ENCODE results near the gene CAB39.
A peak's percentile ranks its signal among the peaks of the same experiment; 100 is the strongest.
"Not testable (repeated sequence)": the region's sequence is repeated elsewhere in the genome, so short reads cannot be mapped to it uniquely, and the experiment has no call there.

CAB39 gene

GRCh38 chr2:230684270-230685168, 28.1 kb upstream of the CAB39 start:
- no peak for DNase-seq (ENCODE audit: low read depth)

- DNase-seq (ENCODE audit: low read depth): no peak
Measured at GRCh38 chr2:230685178-230685577, 27.5 kb upstream of the CAB39 start.

- DNase-seq (ENCODE audit: low read depth): no peak
Measured at GRCh38 chr2:230687498-230687897, 25.1 kb upstream of the CAB39 start.

- DNase-seq (ENCODE audit: low read depth): no peak
Measured at GRCh38 chr2:230688490-230688889, 24.2 kb upstream of the CAB39 start.

DNA sequence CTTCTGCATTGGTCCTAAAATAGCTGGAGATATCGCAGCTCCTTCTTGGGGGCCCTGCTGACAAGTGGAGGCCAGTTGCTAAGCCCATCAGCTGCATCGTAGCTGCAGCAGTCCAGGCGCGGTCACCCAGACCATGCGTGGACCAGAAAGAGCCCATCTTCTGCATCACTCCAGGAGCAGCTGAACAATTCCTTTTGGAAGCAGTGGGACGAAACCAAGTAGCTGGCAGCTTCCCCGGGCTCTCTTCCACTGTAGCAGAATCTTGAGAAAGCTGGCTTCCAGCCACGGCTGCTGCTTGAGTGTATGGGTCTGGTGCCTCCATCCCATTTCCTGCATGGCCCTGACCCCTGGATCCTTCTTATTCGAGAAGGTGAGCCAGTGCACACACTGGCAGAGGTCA, 22.2 kb upstream of the CAB39 start:
- no peak for DNase-seq (ENCODE audit: low read depth)

GRCh38 chr2:230691005-230691647, 21.5 kb upstream of the CAB39 start:
- DNase-seq (ENCODE audit: low read depth): no peak

DNA sequence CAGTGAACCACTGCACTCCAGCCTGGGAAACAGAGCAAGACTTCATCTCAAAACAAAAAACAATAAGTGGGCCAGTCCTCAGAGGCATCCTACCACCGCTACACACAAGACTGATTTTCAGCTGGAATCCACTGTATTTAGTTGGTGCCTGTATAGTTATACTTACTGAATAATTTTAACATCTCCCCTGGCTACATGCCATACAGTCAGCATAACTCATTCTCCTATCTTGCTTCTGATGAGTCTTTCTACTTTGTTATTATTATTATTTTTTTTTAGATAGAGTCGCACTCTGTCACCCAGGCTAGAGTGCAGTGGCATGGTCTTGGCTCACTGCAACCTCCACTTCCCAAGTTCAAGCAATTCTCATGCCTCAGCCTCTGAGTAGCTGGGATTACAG, 19.9 kb upstream of the CAB39 start:
- DNase-seq (ENCODE audit: low read depth): no peak

GRCh38 chr2:230693411-230693810, 19.2 kb upstream of the CAB39 start:
- no peak for DNase-seq (ENCODE audit: low read depth)

- no peak for DNase-seq (ENCODE audit: low read depth)
Measured at GRCh38 chr2:230694241-230694640, 18.4 kb upstream of the CAB39 start.

GRCh38 chr2:230695551-230695950, 17.1 kb upstream of the CAB39 start:
- DNase-seq (ENCODE audit: low read depth): no peak

- DNase-seq (ENCODE audit: low read depth): no peak
Measured at GRCh38 chr2:230696670-230697069, 16.0 kb upstream of the CAB39 start.

GRCh38 chr2:230697676-230698075, 15.0 kb upstream of the CAB39 start:
- no peak for DNase-seq (ENCODE audit: low read depth)

DNA sequence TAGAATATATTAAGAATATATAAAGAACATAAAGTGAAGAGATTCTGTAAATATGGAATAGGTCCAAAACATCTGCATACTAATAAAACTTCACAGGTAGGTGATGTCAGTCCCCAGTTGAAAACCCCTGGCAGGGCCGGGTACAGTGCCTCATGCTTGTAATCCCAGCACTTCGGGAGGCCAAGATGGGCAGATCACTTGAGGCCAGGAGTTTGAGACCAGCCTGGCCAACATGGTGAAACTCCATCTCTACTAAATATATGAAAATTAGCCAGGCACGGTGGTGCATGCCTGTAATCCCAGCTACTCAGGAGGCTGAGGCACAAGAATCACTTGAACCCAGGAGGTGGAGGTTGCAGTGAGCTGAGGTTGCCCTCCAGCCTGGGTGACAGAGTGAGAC, 13.9 kb upstream of the CAB39 start:
- not testable (repeated sequence) for DNase-seq (ENCODE audit: low read depth)

- DNase-seq (ENCODE audit: low read depth): no peak
Measured at GRCh38 chr2:230700447-230700846, 12.2 kb upstream of the CAB39 start.

GRCh38 chr2:230701308-230701707, 11.3 kb upstream of the CAB39 start:
- no peak for DNase-seq (ENCODE audit: low read depth)

- not testable (repeated sequence) for DNase-seq (ENCODE audit: low read depth)
Measured at GRCh38 chr2:230702457-230702856, 10.2 kb upstream of the CAB39 start.

DNA sequence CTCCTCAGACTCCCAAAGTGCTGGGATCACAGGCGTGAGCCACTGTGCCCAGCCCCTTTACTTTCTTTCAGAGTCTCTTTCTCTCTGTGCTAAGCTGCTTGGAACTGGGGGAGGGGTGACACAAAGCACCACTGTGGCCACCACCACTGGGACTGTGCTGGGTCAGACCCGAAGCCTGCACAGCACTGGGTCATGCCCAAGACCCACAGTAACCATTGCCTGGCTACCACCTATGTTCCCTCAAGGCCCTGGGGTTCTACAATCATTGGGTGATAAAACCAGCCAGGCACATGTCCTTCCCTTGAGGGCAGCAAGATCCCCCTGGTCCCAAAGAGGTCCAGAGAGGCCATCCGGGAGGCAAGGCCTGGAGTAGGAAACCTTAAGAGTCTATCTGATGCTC, 9.1 kb upstream of the CAB39 start:
- DNase-seq (ENCODE audit: low read depth): no peak

DNA sequence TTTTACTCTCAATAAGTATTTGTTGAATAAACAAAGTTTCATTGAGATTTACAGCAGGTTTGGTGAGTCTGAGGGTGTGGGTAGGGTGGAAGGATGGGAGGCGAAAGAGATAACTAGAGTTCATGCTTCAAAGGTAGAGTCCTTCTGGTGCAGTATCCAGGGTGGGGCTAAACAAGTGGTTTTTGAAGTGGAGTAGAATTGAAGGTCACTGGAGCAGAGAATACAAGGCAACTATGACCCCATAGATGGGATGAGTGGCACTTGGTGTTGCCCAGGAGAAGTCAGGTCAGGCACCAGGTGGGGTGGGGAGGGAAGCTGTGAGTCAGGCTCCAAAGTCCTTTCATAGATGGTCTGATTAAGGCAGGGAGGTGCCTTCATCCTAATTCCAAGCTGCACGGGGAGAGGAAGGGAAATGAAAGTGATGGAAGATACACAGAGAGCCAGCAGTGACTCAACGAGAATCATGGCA, 6.6 kb upstream of the CAB39 start:
- DNase-seq (ENCODE audit: low read depth): no peak

DNA sequence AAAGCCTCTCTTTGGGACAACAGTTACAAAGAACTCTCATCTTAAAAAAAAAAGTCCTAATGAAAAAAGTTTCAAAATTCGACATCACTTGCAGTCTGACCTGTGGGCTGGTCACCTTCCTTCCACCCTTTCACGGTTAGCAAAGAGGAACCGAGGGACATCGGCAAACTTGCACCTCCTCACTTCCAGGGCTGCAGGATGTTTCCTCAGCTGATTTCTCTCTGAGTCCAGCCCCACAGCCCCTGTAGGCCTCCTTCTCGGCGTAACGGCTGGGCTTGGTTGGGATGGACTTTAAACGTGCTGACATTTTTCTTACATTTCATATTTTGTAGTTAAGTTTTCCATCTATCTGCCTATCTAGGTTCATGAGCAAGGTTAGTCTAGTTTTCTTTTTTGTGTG, 5.7 kb upstream of the CAB39 start:
- no peak for DNase-seq (ENCODE audit: low read depth)

DNA sequence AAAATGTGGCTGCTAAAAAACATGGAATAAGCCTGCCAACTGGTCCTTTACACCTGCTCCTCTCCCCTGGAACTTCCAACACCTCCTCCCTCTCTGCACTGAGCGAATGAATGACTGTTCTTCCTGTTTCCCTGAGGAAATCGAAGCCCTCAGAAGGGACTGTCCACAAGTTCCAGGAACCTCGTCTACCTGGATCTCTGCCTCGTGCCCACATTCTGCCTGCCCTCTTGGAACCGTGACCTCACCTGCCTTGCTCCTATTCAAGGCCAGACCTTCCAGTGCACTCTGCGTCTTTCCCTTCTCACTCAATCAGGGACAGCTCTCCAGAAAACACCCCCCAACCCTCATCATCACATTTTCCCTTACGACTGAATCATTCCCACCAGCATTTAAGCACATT, 4.4 kb upstream of the CAB39 start:
- no peak for DNase-seq (ENCODE audit: low read depth)

DNA sequence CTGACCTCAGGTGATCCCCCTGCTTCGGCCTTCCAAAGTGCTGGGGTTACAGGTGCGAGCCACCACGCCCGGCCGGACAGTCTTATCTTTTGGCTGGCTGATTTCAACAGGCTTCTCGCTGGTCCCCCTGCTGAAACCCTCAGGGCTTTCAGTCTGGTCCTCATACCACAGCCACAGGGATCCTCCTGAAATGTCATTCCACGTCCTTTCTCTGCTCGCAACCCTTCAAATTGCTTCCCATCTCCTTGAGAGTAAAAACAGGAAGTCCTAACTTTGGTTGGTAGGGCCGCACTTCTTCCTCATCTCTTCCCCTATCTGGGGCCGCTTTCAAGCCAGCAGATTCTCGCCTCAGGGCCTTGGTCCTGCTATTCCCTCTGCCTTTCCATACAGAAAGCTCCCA, 1.4 kb upstream of the CAB39 start:
- no peak for DNase-seq (ENCODE audit: low read depth)

GRCh38 chr2:230713331-230714135, 891 bp downstream of the CAB39 start:
- DNase-seq (ENCODE audit: low read depth): peak; percentile 33

DNA sequence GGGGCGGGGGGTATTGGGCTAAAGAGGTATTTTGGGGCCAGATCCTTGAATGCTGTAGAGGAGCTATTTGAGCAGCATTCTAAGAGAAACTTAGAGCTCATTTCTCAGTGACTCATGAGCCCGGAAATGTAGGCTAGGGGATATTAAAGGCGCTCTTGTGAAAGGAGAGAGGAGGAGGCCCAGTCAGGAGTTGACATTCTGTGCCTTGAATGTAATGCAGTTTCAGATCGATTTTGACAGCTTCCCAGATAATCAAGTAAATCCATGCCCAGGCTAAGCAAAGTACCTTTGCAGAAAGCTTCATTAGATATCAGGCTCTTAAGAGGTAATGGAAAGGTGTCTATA, 1.5 kb downstream of the CAB39 start:
- peak; percentile 24 for DNase-seq (ENCODE audit: low read depth)
